ENCODE measurements around the gene CD300LF. TPM values are rescaled to one million over a fixed set of nuclear protein-coding genes. Genes with fewer than 3 reads are reported as not detected.
A peak's percentile ranks its signal among the peaks of the same experiment; 100 is the strongest.

CD300LF gene
- polyA plus RNA-seq, 3 donors: 112 to 184 (median 175) TPM

DNA sequence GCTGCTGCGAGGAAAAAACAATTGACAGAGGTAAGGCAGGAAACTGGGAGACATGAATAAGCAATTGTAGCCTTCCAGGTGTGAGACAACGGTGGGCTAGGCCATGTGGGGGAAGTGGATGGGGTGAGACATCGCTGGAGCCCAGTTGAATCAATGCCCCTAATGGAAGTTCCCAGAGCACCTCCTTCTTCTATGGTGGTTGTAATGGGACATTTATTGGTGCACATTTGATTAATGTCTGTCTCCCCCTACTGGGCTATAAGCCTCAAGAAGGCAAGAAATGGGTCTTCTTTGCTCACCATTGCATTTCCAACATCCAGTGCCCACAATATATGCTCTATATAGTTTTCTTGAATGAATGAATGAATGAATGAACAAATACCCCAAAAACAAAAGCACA lies 66.5 kb downstream of the CD300LF start:
- H3K36me3 Mint-ChIP-seq: peaks cover 5 to 9% of the 10 kb centered on the region in 2 donors
- Histone ChIP-seq H3K36me3 (replicated peaks in 1 of 2; ENCODE audit: control insufficient read depth in 1 of 2, insufficient read depth in 2 of 2, low read length in 2 of 2) (no peaks in the 10 kb centered on the region), H4K20me1 (ENCODE audit: insufficient read depth, low read length) (no peaks in the 10 kb centered on the region), H2AFZ (ENCODE audit: insufficient read depth, low read depth, low read length, poor library complexity, severe bottlenecking) (no peak overlapping the region), H3K9me3 (replicated peaks in 1 of 2; ENCODE audit: control insufficient read depth in 1 of 2, insufficient read depth in 1 of 2, low read length in 2 of 2) (no peaks in the 10 kb centered on the region), H3K4me3 (replicated peaks in 1 of 3; ENCODE audit: low read depth in 2 of 3, low read length in 3 of 3) (no peak overlapping the region), H3K4me1 (ENCODE audit: control insufficient read depth in 1 of 2, insufficient read depth in 2 of 2, low read length in 2 of 2) (peaks cover 43 to 51% of the 10 kb centered on the region in 2 donors), H3K4me2 (replicated peaks; ENCODE audit: extremely low read depth, low read length, poor library complexity, severe bottlenecking) (peak overlapping the region; percentile 22), H3K79me2 (ENCODE audit: insufficient read depth, low read length) (no peaks in the 10 kb centered on the region), H3K27me3 (ENCODE audit: control insufficient read depth in 2 of 2, insufficient read depth in 2 of 2, low read length in 2 of 2) (no peaks in the 10 kb centered on the region), H3K9ac (ENCODE audit: insufficient read depth, low read length, poor library complexity, severe bottlenecking) (no peak overlapping the region), H3K27ac (ENCODE audit: low read depth in 1 of 2, low read length in 2 of 2) (no peak overlapping the region)
- H3K9me3 Mint-ChIP-seq: peaks cover 0 to 4% (median 0%) of the 10 kb centered on the region in 7 donors
- TF ChIP-seq, protein P1, sequence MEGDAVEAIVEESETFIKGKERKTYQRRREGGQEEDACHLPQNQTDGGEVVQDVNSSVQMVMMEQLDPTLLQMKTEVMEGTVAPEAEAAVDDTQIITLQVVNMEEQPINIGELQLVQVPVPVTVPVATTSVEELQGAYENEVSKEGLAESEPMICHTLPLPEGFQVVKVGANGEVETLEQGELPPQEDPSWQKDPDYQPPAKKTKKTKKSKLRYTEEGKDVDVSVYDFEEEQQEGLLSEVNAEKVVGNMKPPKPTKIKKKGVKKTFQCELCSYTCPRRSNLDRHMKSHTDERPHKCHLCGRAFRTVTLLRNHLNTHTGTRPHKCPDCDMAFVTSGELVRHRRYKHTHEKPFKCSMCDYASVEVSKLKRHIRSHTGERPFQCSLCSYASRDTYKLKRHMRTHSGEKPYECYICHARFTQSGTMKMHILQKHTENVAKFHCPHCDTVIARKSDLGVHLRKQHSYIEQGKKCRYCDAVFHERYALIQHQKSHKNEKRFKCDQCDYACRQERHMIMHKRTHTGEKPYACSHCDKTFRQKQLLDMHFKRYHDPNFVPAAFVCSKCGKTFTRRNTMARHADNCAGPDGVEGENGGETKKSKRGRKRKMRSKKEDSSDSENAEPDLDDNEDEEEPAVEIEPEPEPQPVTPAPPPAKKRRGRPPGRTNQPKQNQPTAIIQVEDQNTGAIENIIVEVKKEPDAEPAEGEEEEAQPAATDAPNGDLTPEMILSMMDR (IDR thresholded peaks at IDR 0.05): peak; percentile 73
- DNase-seq: peak; percentile 66 to 85 (median 81)
- 44% methylated on average over 2 of the region's 3 CpGs for WGBS (ENCODE audit: insufficient coverage)
- intact Hi-C loops (cut with micrococcal nuclease): loop anchor here (2.0 to 10.0 kb wide), 4 partner anchors 34 to 271 kb away; partner anchors contain the start of gene CD300H (in 1 of the 2)
- peak overlapping the region in 6 of 7 donors; percentile 23 to 91 (median 76) for H3K27ac Mint-ChIP-seq
- peaks cover 5 to 17% (median 10%) of the 10 kb centered on the region in 3 donors for H3K27me3 Mint-ChIP-seq (ENCODE audit: low read depth in 3 of 3)
- peak overlapping the region in 1 of 2 donors; percentile 22 for H3K4me3 Mint-ChIP-seq
- H3K4me1 Mint-ChIP-seq: peaks cover 50% of the 10 kb centered on the region

DNA sequence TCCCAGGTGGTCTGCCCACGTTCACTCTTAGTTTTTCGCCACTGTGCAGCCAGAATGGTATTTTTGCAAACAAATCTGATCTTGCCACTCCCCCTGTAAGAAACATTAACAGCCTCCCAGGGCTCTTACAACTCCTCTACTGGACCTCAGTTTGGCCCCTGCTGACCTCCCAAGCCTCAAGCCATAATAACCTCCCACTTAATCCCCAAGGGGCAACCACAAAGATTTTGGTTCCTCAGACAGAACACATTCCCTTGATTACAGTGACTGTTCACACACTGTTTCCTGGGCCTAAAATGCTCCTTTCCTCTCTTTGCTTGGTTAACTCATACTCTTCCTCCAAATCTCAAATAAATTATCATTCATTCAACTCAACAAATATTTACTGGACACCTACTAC lies 67.7 kb downstream of the CD300LF start:
- Histone ChIP-seq H3K79me2 (ENCODE audit: insufficient read depth, low read length) (no peaks in the 10 kb centered on the region), H3K4me1 (ENCODE audit: control insufficient read depth in 1 of 2, insufficient read depth in 2 of 2, low read length in 2 of 2) (peaks cover 55 to 63% of the 10 kb centered on the region in 2 donors), H3K4me2 (replicated peaks; ENCODE audit: extremely low read depth, low read length, poor library complexity, severe bottlenecking) (no peak overlapping the region), H3K4me3 (replicated peaks in 1 of 3; ENCODE audit: low read depth in 2 of 3, low read length in 3 of 3) (no peak overlapping the region), H3K27ac (ENCODE audit: low read depth in 1 of 2, low read length in 2 of 2) (no peak overlapping the region), H3K9ac (ENCODE audit: insufficient read depth, low read length, poor library complexity, severe bottlenecking) (no peak overlapping the region), H3K36me3 (replicated peaks in 1 of 2; ENCODE audit: control insufficient read depth in 1 of 2, insufficient read depth in 2 of 2, low read length in 2 of 2) (no peaks in the 10 kb centered on the region), H3K27me3 (ENCODE audit: control insufficient read depth in 2 of 2, insufficient read depth in 2 of 2, low read length in 2 of 2) (no peaks in the 10 kb centered on the region), H4K20me1 (ENCODE audit: insufficient read depth, low read length) (no peaks in the 10 kb centered on the region), H2AFZ (ENCODE audit: insufficient read depth, low read depth, low read length, poor library complexity, severe bottlenecking) (no peak overlapping the region), H3K9me3 (replicated peaks in 1 of 2; ENCODE audit: control insufficient read depth in 1 of 2, insufficient read depth in 1 of 2, low read length in 2 of 2) (no peaks in the 10 kb centered on the region)
- no peak for DNase-seq
- TF ChIP-seq, protein P1 (IDR thresholded peaks at IDR 0.05): no peak
- Mint-ChIP-seq H3K27ac (peak overlapping the region; percentile 15 to 91 (median 46)), H3K27me3 (ENCODE audit: low read depth in 3 of 3) (peaks cover 1 to 14% (median 10%) of the 10 kb centered on the region in 3 donors), H3K4me1 (peaks cover 63% of the 10 kb centered on the region), H3K36me3 (peaks cover 5 to 9% of the 10 kb centered on the region in 2 donors), H3K9me3 (peaks cover 0 to 2% (median 0%) of the 10 kb centered on the region in 7 donors), H3K4me3 (no peak overlapping the region)
- intact Hi-C loops (cut with micrococcal nuclease): loop anchor here (5.0 to 10.0 kb wide), 3 partner anchors 33 to 270 kb away; partner anchors contain the start of gene CD300H (in 1 of the 2)
- WGBS (ENCODE audit: insufficient coverage): 100% methylated on average over 2 of the region's 2 CpGs

Data from CD14-positive monocyte (primary cell).